ENCODE data around the gene CNOT1. TPM values are rescaled to one million over a fixed set of nuclear protein-coding genes. Genes with fewer than 3 reads are reported as not detected.

Gene CNOT1
- total and polyA plus RNA-seq, 10 donors = 51.5 to 199 (median 180) TPM

DNA sequence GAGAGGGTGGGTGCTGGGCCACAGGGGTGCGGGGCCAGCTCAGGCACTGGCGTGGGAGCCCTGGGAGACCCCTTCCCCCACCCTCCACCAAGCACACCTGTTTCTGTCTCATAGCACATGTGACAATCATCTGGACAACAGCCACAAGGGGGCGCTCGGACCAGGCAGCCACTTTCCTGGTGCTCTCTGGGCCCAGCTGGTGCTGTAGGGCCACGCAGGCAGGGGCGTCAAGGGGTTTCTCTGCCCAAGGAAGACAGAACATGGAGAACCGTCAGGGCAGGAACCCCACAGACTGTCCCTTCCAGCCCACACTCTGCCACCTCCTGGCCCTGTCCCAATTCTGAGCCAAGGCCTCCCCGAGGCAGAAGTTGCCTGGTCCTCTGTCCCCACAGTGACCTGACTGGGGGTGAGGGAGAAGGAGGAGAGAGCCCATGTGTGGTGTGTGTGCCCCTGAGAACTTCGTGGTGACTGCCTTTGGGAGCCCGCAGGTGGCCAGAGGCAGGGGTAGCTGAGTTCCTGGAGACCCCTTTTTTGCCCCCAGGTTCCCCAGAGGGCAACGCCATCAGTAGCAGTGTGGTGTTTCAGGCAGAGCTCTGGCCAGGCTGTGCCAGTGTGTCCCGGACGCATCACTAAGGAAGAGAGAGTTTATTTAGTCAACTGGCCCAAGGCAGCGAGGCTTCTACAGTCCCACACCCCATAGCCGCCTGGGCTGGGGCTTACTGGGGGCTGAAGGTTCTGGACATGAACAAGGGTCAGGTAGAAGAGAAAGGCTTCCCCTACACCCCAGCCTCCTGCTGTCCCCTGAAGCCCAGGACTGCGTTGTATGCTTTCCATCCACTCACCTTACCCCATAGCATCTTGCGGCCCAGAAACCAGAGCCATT, 117.5 kb downstream of the CNOT1 start:
- no peaks in the 10 kb centered on the region for H3K9me3 ChIP-seq
- peaks cover 0 to 25% (median 2%) of the 10 kb centered on the region in 6 donors for H3K36me3 ChIP-seq
- intact Hi-C loops (cut with DNase I; ENCODE audit: low total_unique reads) = loop anchor here (5.0 kb wide), 1 partner anchor 245 kb away; no protein-coding TSS in a partner anchor
- peaks cover 8 to 39% (median 21%) of the 10 kb centered on the region in 6 donors for H3K4me1 ChIP-seq
- no peak overlapping the region for H3K27ac ChIP-seq
- WGBS, 5 donors = 57 to 64% (median 59%) methylated on average over 14 to 17 of the region's 17 CpGs
- DNase-seq = peak; percentile 93
- TF ChIP-seq POLR2A (IDR thresholded peaks at IDR 0.05) = no peak
- peak in 2 of 3 donors; percentile 27 to 29 for TF ChIP-seq POLR2AphosphoS5 (IDR thresholded peaks at IDR 0.05)
- TF ChIP-seq, protein P1, sequence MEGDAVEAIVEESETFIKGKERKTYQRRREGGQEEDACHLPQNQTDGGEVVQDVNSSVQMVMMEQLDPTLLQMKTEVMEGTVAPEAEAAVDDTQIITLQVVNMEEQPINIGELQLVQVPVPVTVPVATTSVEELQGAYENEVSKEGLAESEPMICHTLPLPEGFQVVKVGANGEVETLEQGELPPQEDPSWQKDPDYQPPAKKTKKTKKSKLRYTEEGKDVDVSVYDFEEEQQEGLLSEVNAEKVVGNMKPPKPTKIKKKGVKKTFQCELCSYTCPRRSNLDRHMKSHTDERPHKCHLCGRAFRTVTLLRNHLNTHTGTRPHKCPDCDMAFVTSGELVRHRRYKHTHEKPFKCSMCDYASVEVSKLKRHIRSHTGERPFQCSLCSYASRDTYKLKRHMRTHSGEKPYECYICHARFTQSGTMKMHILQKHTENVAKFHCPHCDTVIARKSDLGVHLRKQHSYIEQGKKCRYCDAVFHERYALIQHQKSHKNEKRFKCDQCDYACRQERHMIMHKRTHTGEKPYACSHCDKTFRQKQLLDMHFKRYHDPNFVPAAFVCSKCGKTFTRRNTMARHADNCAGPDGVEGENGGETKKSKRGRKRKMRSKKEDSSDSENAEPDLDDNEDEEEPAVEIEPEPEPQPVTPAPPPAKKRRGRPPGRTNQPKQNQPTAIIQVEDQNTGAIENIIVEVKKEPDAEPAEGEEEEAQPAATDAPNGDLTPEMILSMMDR (IDR thresholded peaks at IDR 0.05 in 8 of 11, conservative IDR thresholded peaks at IDR 0.05 in 3 of 11) = peak; percentile 38 to 81 (median 63)
- peaks cover 0 to 4% (median 0%) of the 10 kb centered on the region in 7 donors for H3K27me3 ChIP-seq (replicated peaks in 1 of 7)
- no peak overlapping the region for H3K4me3 ChIP-seq

DNA sequence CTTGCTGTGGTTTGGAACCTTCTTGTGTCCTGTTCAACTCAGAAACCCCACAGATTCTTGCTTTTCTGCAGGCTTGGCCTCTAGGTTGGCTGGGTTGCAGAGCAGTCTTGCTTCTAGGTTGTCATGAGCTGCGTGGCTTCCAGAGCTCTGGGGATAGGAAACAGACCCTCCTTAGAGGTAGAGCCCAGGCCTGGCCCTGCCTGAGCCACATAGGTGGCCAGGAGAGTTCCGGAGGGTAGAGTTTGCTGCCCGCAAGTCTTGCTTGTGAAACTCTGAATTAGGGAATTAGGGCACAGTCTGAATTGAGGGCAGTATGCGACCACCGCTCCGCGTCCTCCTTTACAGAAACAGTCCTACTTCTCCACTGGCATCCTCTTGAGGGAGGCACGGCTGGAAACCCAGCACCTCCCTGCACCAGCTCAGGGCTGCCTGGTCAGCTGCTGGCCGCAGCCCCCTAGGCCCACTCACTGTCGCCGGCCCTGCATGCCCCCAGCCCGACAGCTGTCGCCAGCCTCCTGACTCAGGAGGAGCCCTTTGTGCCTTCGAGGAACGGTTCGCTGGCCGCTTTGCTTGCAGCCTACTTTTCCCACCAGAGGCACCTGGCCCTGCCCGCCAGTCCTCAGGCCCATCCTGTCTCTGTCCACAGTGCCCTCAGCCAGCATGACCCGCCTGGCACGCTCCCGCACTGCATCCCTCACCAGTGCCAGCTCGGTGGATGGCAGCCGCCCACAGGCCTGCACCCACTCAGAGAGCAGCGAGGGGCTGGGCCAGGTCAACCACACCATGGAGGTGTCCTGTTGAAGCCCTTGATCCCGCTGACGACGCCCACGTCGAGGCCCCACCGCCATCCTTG, 118.6 kb downstream of the CNOT1 start:
- intact Hi-C loops (cut with DNase I; ENCODE audit: low total_unique reads) = loop anchor here (5.0 kb wide), 1 partner anchor 246 kb away; no protein-coding TSS in a partner anchor
- peak; percentile 80 for DNase-seq
- Histone ChIP-seq H3K4me1 (peaks cover 6 to 27% (median 11%) of the 10 kb centered on the region in 6 donors), H3K36me3 (peaks cover 0 to 23% (median 0%) of the 10 kb centered on the region in 6 donors), H3K9me3 (no peaks in the 10 kb centered on the region), H3K4me3 (no peak overlapping the region), H3K27ac (no peak overlapping the region), H3K27me3 (replicated peaks in 1 of 7) (peaks cover 0 to 4% (median 0%) of the 10 kb centered on the region in 7 donors)
- TF ChIP-seq, protein P1 (IDR thresholded peaks at IDR 0.05 in 8 of 11, conservative IDR thresholded peaks at IDR 0.05 in 3 of 11) = no peak
- TF ChIP-seq POLR2AphosphoS5 (IDR thresholded peaks at IDR 0.05) = peak in 1 of 3 donors; percentile 17
- 82 to 95% (median 91%) methylated on average over 25 to 30 of the region's 30 CpGs for WGBS, 5 donors

DNA sequence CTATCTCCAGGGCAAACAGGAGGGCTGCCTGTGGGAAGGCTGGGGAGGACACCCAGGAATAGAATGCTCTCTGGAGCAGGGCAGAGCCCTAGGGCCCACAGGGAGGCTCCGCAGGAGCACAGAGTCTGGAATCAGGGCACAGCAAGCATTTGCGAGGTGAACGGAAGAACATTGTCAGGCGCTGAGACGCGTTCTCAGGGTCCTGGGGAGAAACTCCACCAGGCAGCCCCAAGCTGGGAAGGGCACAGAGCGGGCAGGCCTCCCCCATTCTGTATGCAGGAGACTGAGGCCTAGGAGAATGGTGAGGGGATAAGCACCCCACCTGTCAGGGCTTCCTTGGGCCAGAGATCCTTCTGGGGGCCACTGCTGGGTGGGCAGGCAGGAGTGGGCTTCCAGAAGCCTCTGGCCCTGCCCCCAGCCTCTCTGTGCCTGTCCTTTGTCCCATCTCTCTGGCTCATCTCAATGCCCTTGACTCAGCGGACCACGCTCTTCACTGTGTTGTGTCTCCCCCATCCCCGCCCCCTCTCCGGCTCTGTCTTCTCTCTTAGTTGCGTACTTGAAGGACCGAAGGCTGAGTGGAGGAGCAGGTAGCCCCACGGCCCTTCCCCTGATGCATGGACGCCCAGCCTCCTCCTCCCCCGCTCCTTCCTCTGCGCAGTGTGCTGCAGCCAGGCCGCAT, 119.4 kb downstream of the CNOT1 start:
- Histone ChIP-seq H3K36me3 (peaks cover 0 to 23% (median 0%) of the 10 kb centered on the region in 6 donors), H3K27ac (no peak overlapping the region), H3K4me3 (no peak overlapping the region), H3K9me3 (no peaks in the 10 kb centered on the region), H3K27me3 (replicated peaks in 1 of 7) (peaks cover 0 to 4% (median 0%) of the 10 kb centered on the region in 7 donors), H3K4me1 (peaks cover 6 to 20% (median 11%) of the 10 kb centered on the region in 6 donors)
- WGBS, 5 donors = 91 to 97% (median 93%) methylated on average over 18 of the region's 18 CpGs
- DNase-seq = peak; percentile 68
- peak in 1 of 3 donors; percentile 9 for TF ChIP-seq POLR2AphosphoS5 (IDR thresholded peaks at IDR 0.05)
- no peak for TF ChIP-seq POLR2A (IDR thresholded peaks at IDR 0.05)
- intact Hi-C loops (cut with DNase I; ENCODE audit: low total_unique reads) = loop anchor here (5.0 kb wide), 1 partner anchor 247 kb away; no protein-coding TSS in a partner anchor

Measured in spleen (tissue), 11 donors.